Measurements from ENCODE around the gene PUM2. TPM values are rescaled to one million over a fixed set of nuclear protein-coding genes. Genes with fewer than 3 reads are reported as not detected.
A peak's percentile ranks its signal among the peaks of the same experiment; 100 is the strongest.

The PUM2 gene
- total and polyA plus RNA-seq, 2 of the 13 experiments (the other 11 are each of a cell fraction or from before 2014, with no cell fraction given) = 69.6 to 69.8 TPM

GRCh38 chr2:20349513-20349921, 1.1 kb downstream of the PUM2 start (continued):
- no peak for TF ChIP-seq HBP1 (CRISPR knock-in tag; IDR thresholded peaks at IDR 0.05; ENCODE audit: low read depth)
- no peak for TF ChIP-seq CEBPB (IDR thresholded peaks at IDR 0.05; ENCODE audit: borderline replicate concordance, low read depth, low read length)
- TF ChIP-seq CC2D1A (CRISPR knock-in tag; IDR thresholded peaks at IDR 0.05) = no peak
- no peak for TF ChIP-seq ZBTB8A (CRISPR knock-in tag; IDR thresholded peaks at IDR 0.05; ENCODE audit: borderline replicate concordance, low read depth)
- no peak for TF ChIP-seq MEIS2 (CRISPR knock-in tag; IDR thresholded peaks at IDR 0.05)
- no peak for TF ChIP-seq SOX13 (IDR thresholded peaks at IDR 0.05)
- 0 out of 4 replicates have a peak, but pooled peaks of 1 of the 2 experiments have one; percentile 59 for TF ChIP-seq SOX13 (CRISPR knock-in tag; conservative IDR thresholded peaks at IDR 0.05 in 1 of 2, IDR thresholded peaks at IDR 0.05 in 1 of 2)
- no peak for TF ChIP-seq ZNF430 (CRISPR knock-in tag; IDR thresholded peaks at IDR 0.05)
- no peak for TF ChIP-seq ZNF317 (CRISPR knock-in tag; IDR thresholded peaks at IDR 0.05)
- no peak for TF ChIP-seq ZBTB25 (CRISPR knock-in tag; IDR thresholded peaks at IDR 0.05)
- no peak for TF ChIP-seq TBP (CRISPR knock-in tag; IDR thresholded peaks at IDR 0.05)
- no peak for TF ChIP-seq SUZ12 (IDR thresholded peaks at IDR 0.05; ENCODE audit: low read depth, low read length)
- TF ChIP-seq ASH2L (IDR thresholded peaks at IDR 0.05; ENCODE audit: insufficient read length, low read depth, low read length) = no peak
- TF ChIP-seq SRY (CRISPR knock-in tag; IDR thresholded peaks at IDR 0.05) = no peak
- TF ChIP-seq ZNF839 (CRISPR knock-in tag; IDR thresholded peaks at IDR 0.05; ENCODE audit: borderline replicate concordance) = no peak
- 0 out of 2 replicates have a peak, but pooled peaks have one; percentile 17 for TF ChIP-seq NFIC (IDR thresholded peaks at IDR 0.05; ENCODE audit: low read length)
- TF ChIP-seq ETS1 (CRISPR knock-in tag; IDR thresholded peaks at IDR 0.05) = no peak
- no peak for TF ChIP-seq MIER3 (CRISPR knock-in tag; IDR thresholded peaks at IDR 0.05; ENCODE audit: borderline replicate concordance)
- TF ChIP-seq ZNF280D (CRISPR knock-in tag; IDR thresholded peaks at IDR 0.05) = 0 out of 2 replicates have a peak, but pooled peaks have one; percentile 10
- TF ChIP-seq ZEB1 (IDR thresholded peaks at IDR 0.05; ENCODE audit: insufficient replicate concordance, low read depth) = no peak
- no peak for TF ChIP-seq ARNT (IDR thresholded peaks at IDR 0.05)
- TF ChIP-seq NR2F1 (CRISPR knock-in tag; IDR thresholded peaks at IDR 0.05) = no peak
